GM18951 (cell line): ENCODE data around the gene FAM149A.

Source experiments
- POLR2A ChIP-seq: IDR thresholded peaks from 4 replicates; pipeline ENCODE4 v1.6.1; 2011; ENCODE audit warnings: mild to moderate bottlenecking; ENCODE audit not compliant: insufficient read length, insufficient read depth; ENCODE audit errors: extremely low read depth
- in situ Hi-C: fragments of 300-500 bp; cut with MboI; formaldehyde crosslinking; loops from one replicate; pipeline ENCODE4 v1.12.0; 2022; ENCODE audit warnings: low sequenced_read_pairs, mixed read lengths, inconsistent platforms; ENCODE audit not compliant: unreplicated experiment

Gene FAM149A

GRCh38 chr4:186082221-186082620 is 22.3 kb upstream of the FAM149A start:
- in situ Hi-C loops, result no loop called here
- no peak for TF ChIP-seq POLR2A

- TF ChIP-seq POLR2A, result no peak
- in situ Hi-C loops, result no loop called here
Measured at GRCh38 chr4:186088523-186088922, 16.0 kb upstream of the FAM149A start.

GRCh38 chr4:186092296-186092695 is 12.2 kb upstream of the FAM149A start:
- in situ Hi-C loops, result no loop called here
- no peak for TF ChIP-seq POLR2A

GRCh38 chr4:186095406-186095805 is 9.1 kb upstream of the FAM149A start:
- no peak for TF ChIP-seq POLR2A

GRCh38 chr4:186096681-186097165 is 7.8 kb upstream of the FAM149A start:
- in situ Hi-C loops, result no loop called here
- TF ChIP-seq POLR2A, result no peak

More at GRCh38 chr4:186095406-186095805, 9.1 kb upstream of the FAM149A start:
- in situ Hi-C loops, result no loop called here

- no peak for TF ChIP-seq POLR2A
- in situ Hi-C loops, result no loop called here
Measured at GRCh38 chr4:186097386-186097785, 7.1 kb upstream of the FAM149A start.

DNA sequence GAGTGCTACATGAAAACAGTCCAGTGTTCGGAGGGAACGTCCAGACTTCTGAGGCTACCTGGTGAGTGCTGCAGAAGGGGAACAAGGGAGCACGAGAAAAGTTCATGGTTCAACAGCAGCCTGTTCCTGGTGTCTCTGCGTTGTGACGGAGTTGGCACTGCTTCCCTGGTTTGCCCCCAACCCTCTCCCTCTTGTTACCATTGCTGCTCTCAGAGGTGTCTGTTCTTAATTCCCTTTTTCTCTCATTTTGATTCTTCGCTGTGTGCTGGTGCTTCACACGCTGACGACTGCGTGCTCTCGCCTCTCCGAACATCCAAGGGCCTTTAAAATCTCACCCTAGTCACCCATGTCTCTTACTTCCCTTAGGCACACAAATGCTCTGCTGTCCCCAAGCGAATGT is 1.6 kb upstream of the FAM149A start:
- in situ Hi-C loops, result no loop called here
- TF ChIP-seq POLR2A, result no peak

- in situ Hi-C loops, result no loop called here
- TF ChIP-seq POLR2A, result no peak
Measured at GRCh38 chr4:186104890-186105646, 564 bp downstream of the FAM149A start.

- in situ Hi-C loops, result no loop called here
- no peak for TF ChIP-seq POLR2A
Measured at GRCh38 chr4:186105647-186106321, 1.3 kb downstream of the FAM149A start.

- TF ChIP-seq POLR2A, result no peak
- in situ Hi-C loops, result no loop called here
Measured at GRCh38 chr4:186107947-186108346, 3.4 kb downstream of the FAM149A start.

- in situ Hi-C loops, result no loop called here
Measured at GRCh38 chr4:186108391-186108790, 3.9 kb downstream of the FAM149A start.

GRCh38 chr4:186109245-186109644 is 4.7 kb downstream of the FAM149A start:
- in situ Hi-C loops, result no loop called here
- TF ChIP-seq POLR2A, result no peak

More at GRCh38 chr4:186108391-186108790, 3.9 kb downstream of the FAM149A start:
- TF ChIP-seq POLR2A, result no peak

DNA sequence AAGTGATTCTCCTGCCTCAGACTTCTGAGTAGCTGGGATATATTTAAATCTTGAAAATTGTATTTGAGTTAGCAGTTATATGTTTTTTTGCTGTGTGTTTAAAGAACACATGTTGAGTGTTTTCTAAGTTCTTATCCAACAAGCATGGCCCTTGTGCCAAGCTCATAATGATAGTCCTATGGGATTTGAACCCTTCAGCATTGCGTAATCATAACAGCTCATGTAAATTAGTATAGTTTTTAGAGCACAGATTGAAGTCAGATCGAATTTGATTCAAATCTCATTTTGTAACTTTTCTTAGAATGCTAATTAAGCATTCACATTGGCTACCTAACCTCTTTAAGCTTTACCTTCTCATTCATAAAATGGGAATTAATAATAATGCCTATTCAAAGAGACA is 12.2 kb downstream of the FAM149A start:
- in situ Hi-C loops, result no loop called here

GRCh38 chr4:186118582-186118981 is 14.1 kb downstream of the FAM149A start:
- in situ Hi-C loops, result no loop called here
- TF ChIP-seq POLR2A, result no peak

More for the DNA sequence above, 12.2 kb downstream of the FAM149A start:
- no peak for TF ChIP-seq POLR2A
